GM18511 (cell line): ENCODE data around the gene HILPDA.
A peak's percentile ranks its signal among the peaks of the same experiment; 100 is the strongest.
"Not testable (repeated sequence)": the region's sequence is repeated elsewhere in the genome, so short reads cannot be mapped to it uniquely, and the experiment has no call there.

Experiments
- ATAC-seq: cut with Tn5 transposase; IDR thresholded peaks from one replicate; pipeline ENCODE4 v1.9.1; 2021; ENCODE audit warnings: mild to moderate bottlenecking, moderate library complexity; ENCODE audit not compliant: unreplicated experiment

HILPDA gene

GRCh38 chr7:128431221-128431620 is 24.5 kb upstream of the HILPDA start:
- no peak for ATAC-seq

- no peak for ATAC-seq
Observed at GRCh38 chr7:128431754-128432153, 23.9 kb upstream of the HILPDA start.

GRCh38 chr7:128434413-128435326 is 21.0 kb upstream of the HILPDA start:
- ATAC-seq, result no peak

DNA sequence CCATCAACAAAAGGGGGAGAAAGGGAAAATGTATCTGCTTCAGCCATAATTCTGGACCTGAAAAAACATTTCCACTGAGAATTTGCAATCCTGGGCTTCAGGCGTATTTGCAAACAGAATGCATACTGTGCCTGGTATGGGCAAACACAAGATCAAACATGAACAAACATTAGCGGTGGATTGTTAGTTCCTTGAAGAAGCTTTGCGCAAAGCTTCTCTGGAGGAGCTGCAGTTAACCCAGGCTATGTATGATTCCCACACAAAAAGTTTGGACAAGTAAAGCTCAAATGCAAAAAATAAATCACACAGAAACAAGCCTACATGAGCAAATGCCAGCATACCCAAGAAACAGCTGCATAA is 20.4 kb upstream of the HILPDA start:
- ATAC-seq, result no peak

DNA sequence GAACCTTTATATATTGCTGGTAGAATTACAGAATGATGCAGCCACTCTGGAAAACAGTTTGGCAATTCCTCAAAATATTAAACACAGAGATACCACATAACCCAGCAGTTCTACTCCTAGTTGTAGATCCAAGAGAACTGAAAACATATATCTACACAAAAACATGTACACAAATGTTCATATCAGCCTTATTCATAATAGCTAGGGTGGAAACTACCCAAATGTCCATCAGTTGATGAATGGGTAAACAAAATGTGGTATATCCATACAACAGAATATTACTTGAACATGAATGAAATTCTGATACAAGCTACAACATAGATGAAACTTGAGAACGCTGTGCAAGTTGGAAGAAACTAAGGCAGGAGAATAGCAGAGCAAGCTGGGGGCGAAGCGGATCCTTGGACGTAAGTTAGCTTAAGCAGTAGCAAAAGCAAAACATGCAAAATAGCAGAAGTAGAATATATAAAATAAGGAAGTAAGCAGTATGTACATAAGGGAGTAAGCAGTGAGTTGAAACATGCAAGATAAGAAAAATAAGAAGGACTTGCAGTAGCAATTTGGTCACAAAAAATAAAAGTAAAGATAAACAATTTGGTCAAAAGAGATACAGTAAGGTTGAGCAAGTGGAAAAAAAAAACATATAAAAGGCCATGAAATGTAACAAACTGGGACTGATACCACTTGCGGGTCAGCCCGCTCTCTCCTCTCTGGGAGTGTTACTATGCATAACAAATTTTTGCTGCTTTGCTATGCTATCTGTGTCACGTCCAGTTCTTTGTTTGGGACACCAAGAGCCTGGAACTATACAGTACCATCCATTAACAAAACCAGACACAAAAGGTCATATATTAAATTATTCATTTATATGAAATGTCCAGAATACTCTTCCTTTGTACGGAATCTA is 18.0 kb upstream of the HILPDA start:
- peak; percentile 58 for ATAC-seq

- no peak for ATAC-seq
Observed at GRCh38 chr7:128442356-128442755, 13.3 kb upstream of the HILPDA start.

DNA sequence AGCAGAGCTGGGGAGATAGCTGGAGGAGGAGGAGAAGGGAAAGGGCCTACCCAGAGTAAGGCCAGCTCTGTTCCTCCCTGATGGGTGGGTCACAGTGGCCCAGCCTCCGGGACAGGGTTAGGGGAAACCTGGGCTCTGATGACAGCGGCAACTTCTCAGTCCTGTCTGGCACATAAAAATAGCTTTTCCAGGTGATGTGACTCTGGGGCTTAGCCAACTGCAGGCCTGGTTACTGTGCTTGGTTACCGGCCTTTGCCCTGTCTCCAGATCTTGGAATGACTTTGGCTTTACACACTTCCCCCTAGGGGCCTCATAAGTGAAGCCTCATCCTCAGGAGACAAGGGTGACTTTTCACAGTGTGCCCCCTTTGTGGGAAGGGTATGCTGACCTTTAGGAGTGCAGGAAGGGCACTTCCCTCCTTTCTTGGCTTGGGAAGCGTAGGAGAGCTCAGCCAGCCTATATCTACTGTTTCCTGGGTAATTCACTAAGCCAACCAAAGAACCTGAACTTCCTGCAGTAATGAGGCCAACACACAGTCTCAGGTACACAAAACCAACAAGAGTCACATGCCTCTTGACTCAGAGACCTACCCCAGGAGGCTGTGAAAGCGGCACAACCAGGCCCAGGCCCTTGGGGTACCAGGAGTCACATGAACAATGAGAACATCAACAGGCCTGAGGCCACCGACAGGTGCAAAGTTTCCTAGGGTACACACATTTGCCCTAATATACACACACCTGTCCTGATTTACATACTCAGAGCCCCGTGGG is 11.7 kb upstream of the HILPDA start:
- no peak for ATAC-seq

DNA sequence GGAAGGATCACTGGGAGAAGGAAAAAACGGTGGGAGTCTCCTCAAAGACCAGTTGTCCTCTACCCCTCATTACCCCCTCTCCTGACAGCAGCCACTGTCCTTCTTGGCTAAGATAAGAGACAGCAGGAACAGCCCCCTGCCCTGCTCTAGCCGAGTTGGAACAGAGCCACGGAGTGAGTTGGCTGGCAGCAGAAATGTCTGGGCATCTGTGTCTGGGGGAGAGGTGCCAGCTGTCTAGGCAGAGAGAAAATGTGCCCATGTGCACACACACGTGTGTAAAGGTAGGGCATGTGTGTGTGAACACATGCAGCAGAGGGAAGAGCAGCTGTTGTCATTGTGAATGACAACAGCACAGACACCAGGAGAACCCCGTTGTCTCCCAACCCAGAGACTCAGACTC is 9.4 kb upstream of the HILPDA start:
- ATAC-seq, result no peak

DNA sequence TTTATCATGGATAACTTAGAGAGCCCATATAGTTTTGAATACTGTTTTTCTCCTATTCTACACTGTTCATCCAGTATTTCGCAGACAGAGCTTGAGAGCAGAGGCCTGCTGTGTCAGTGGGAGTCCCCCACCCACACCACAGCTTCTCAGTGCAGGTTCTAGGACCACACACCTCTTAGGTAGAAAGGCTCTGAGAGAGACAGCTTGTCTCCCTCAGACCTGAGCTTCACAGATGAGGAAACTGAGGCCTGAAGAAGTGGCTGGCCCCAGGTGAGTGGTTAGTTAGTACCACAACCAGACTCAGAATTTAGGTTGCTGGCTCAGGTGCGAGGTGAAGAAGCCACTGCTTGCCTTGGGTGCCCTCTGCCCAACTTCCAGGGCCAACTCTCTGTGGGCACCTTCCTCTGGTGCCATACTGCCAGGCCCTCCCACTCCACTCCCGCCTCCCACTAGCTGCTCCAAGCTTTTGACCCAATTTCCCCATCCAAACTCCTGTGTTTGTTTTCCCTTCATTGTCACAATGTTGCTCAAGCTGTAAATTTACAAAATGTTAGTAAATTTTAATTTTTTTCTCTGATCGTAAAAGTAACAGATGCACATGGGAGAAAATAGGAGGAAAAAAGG is 7.6 kb upstream of the HILPDA start:
- no peak for ATAC-seq

DNA sequence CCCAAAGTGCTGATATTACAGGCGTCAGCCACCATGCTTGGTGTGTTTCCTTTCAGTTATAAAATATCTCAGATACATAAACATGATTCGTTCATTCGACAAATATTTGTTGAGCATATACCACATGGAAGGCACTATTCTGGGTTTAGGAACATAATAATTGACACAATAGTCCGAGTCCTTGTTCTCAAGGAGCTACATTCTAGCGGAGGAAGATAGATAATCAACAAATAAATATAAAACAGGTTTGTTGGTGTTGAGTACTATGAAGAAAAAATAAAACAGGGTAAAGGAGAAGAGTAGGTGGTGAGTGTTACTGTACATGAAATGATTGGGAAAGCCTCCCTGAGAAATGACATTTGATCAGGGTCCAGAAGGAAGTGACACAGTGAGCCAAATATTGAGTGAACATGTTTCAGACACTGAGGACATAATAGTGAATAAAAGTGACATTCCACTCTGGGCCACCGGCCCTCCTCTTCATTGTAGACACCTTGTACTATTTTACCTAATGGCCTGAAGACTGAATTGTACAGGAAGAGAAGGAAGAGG is 6.9 kb upstream of the HILPDA start:
- ATAC-seq, result no peak

DNA sequence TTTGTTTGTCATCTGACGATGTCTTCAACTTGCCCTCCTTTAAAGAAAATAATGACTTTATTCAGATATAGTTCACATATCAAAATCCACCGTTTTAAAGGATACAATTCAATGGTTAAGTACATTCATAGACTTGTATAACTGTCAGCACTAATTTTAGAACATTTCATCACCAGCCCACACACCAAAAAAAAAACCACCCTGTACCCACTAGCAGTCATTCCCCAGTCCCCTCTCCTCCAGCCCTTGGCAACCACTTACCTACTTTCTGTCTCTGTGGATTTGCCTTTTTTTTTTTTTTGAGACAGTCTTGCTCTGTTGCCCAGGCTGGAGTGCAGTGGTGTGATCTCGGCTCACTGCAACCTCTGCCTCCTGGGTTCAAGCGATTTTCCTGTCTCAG is 5.3 kb upstream of the HILPDA start:
- ATAC-seq, result no peak

DNA sequence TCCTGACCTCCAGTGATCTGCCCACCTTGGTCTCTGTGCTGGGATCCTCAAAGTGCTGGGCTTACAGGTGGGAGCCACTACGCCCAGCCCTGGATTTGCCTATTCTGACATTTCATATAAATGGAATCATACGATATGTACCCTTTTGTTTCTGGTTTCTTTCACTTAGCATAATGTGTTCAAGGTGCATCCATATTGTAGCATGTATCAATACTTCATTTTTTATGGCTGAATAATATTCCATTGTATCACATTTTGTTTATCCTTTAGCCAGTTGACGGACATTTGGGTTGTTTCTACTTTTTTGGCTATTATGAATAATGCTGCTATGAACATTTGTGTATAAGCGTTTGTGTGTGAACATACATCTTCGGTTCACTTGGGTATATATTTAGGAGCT is 4.8 kb upstream of the HILPDA start:
- ATAC-seq, result no peak

DNA sequence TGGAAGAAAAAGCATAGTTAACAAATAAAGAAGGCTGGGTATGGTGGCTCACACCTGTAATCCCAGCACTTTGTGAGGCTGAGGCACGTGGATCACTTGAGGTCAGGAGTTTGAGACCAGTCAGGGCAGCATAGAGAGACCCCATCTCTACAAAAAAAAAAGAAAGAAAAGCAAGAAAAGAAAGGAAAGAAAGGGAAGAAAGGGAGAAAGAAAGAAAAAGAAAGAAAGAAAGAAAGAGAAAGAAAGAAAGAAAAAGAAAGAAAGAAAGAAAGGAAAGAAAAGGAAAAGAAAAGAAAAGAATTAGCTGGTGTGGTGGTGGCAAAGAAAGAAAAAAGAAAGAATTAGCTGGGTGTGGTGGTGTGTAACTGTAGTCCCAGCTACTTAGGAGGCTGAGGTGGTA is 3.1 kb upstream of the HILPDA start:
- no peak for ATAC-seq

GRCh38 chr7:128453836-128454804 is 1.6 kb upstream of the HILPDA start:
- no peak for ATAC-seq

DNA sequence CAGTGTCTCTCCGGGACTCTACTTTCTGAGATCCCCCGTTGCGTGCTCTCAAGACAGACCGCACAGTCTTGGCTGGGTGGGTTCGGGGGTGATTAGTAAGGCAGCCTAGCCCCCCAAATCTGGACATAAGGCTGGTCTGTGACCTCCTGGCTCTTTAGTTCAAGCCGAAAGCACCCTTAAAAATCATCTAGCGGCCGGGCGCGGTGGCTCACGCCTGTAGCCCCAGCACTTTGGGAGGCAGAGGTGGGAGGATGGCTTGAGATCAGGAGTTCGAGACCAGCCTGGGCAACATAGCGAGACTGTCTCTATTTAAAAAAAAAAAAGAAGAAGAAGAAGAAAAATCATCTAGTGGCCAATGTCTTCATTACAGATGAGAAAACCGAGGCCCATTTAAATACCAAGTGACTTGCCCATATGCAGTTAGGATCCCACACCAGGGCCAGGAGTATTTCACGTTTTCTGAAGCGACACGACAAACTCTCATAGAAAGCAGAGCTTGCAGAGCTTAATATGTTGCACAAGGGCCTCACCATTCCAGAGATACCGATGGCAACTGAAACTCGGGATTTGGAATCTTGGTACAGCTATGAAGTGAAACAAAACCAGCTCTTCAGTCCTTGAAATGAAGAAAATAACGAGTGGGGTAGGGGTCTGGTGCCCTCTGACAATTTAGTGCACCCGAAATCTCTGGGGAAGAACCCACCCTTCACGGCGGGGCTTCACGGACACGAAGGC is 703 bp upstream of the HILPDA start:
- no peak for ATAC-seq

- ATAC-seq, result peak; percentile 12
Observed at GRCh38 chr7:128456255-128456725, 612 bp downstream of the HILPDA start.

- ATAC-seq, result not testable (repeated sequence)
Observed at GRCh38 chr7:128457385-128457784, 1.7 kb downstream of the HILPDA start.

GRCh38 chr7:128458956-128459355 is 3.3 kb downstream of the HILPDA start:
- peak; percentile 31 for ATAC-seq
